GM10248 (cell line): ENCODE measurements around the gene ADAMTS4.

Source experiments
- CTCF ChIA-PET: fragments of 300-600 bp; sonication (Branson Sonifier 250); formaldehyde crosslinking; extraction: SDS; loops from one replicate; lab custom pipeline; 2021; ENCODE audit warnings: antibody characterized with exemption; lab: Yijun Ruan, JAX
- POLR2A ChIA-PET: fragments of 350-650 bp; sonication (Branson Sonifier 250); formaldehyde crosslinking; extraction: SDS; loops from one replicate; lab custom pipeline; 2020; ENCODE audit warnings: antibody characterized with exemption; lab: Yijun Ruan, JAX
- DNase-seq: peaks from one replicate; pipeline ENCODE4 v3.0.0; 2012; ENCODE audit errors: extremely low spot score
- CTCF ChIP-seq: IDR thresholded peaks from 2 replicates; pipeline ENCODE4 v1.5.1; 2012; ENCODE audit warnings: mild to moderate bottlenecking, low read depth; ENCODE audit errors: extremely low read depth, missing control alignments, control extremely low read depth

The ADAMTS4 gene

GRCh38 chr1:161172776-161173376 is 26.0 kb downstream of the ADAMTS4 start:
- ChIA-PET POLR2A (no interaction called here), CTCF (no interaction called here)
- TF ChIP-seq CTCF: no peak
- no peak for DNase-seq

DNA sequence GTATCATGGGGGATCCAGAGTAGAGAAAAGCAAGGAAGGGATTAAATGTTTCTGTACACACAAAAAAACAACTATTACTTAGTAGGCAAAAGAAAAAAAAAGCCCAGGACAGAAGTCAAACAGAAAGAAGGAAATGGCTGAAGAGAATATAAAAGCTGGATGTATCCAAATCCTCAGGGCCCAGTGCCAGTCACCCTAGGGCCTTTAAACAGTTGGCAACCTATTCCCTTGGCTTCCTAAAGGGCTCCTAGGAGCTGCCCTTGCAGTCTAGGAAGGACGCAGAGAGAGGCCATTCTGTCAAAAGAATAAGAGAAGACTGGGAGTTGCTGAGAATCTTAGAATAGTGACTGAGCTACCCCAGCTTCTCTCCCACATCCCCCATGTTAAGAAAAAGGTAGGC is 26.5 kb downstream of the ADAMTS4 start:
- CTCF ChIA-PET: interaction anchor here (1.9 kb wide), 1 partner anchor 20 kb away, joined by 11 read pairs; no protein-coding TSS in a partner anchor
- TF ChIP-seq CTCF: no peak
- POLR2A ChIA-PET: no interaction called here
- DNase-seq: no peak

DNA sequence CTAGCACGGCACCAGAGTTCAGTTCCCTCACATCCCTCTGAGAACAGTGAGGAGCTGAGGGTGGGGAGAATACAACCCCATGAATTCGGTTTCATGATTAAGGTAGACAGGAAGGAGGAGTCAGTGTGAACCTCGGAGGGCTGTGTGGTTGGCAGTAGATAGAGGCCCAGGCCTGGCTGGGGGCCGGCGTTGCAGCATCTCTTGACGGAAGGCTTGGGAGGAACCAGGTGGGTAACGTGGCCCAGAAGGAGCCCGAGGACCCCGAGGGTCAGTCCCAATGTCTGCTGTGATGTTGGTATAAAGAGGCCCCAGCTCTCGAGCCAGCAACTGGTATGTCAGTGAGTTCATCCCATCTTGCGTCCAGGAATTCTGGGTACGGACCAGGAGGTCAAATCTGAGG is 27.2 kb downstream of the ADAMTS4 start:
- DNase-seq: no peak
- no peak for TF ChIP-seq CTCF
- ChIA-PET POLR2A (no interaction called here), CTCF (interaction anchor here (1.0 to 2.4 kb wide), 3 partner anchors 9 to 20 kb away, joined by 6 to 11 read pairs (median 6); no protein-coding TSS in a partner anchor)

- ChIA-PET CTCF (interaction anchor here (1.0 to 2.4 kb wide), 4 partner anchors 10 to 55 kb away, joined by 6 to 11 read pairs (median 7); partner anchors contain the start of gene TOMM40L), POLR2A (interaction anchor here (0.5 kb wide), 1 partner anchor 50 kb away, joined by 4 read pairs; no protein-coding TSS in a partner anchor)
- DNase-seq: no peak
- no peak for TF ChIP-seq CTCF
Observed at GRCh38 chr1:161171191-161171590, 27.7 kb downstream of the ADAMTS4 start.

- POLR2A ChIA-PET: no interaction called here
- CTCF ChIA-PET: interaction anchor here (4.5 kb wide), 1 partner anchor 8 kb away, joined by 22 read pairs; the partner anchor contains the start of gene B4GALT3
- DNase-seq: no peak
- no peak for TF ChIP-seq CTCF
Observed at GRCh38 chr1:161168906-161169305, 29.9 kb downstream of the ADAMTS4 start.

DNA sequence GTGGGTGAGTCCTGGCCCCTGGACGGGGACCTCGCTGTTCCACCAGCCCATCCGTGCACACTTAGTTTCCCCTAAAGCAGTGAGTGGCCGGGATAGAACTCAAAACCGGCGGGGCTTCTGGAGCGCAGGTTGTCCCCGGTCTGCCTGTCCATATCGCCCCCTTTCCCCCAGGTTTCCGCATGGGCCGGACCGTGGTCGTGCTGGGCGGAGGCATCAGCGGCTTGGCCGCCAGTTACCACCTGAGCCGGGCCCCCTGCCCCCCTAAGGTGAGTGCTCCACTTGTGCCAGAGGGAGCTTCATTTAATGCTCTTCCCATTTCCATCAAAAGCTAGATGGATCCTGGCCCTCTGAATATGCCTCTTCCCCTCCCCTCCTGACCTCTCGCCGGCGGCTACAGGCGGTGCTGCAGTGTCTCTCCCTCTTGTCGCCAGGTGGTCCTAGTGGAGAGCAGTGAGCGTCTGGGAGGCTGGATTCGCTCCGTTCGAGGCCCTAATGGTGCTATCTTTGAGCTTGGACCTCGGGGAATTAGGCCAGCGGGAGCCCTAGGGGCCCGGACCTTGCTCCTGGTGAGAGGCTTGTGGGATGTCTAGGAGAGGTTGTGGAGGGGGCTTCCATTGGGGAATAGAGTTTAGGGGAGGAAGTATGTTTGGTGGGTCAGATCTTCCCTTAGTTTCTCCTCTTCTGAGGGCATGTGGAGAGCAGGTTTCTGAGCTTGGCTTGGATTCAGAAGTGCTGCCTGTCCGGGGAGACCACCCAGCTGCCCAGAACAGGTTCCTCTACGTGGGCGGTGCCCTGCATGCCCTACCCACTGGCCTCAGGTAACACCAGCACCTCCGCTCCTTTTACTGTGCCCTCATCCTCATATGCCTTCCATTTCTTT is 31.9 kb downstream of the ADAMTS4 start:
- CTCF ChIA-PET: interaction anchor here (0.7 to 4.5 kb wide), 20 partner anchors 10 to 272 kb away, joined by 3 to 32 read pairs (median 6); partner anchors contain the start of genes B4GALT3, TOMM40L and UFC1
- DNase-seq: no peak
- TF ChIP-seq CTCF: no peak
- POLR2A ChIA-PET: interaction anchor here (0.6 to 1.7 kb wide), 7 partner anchors 9 to 121 kb away, joined by 3 to 8 read pairs (median 5); partner anchors contain the start of genes ARHGAP30, NDUFS2, TOMM40L and USF1
